Activated T-helper 1 cell treated with Interleukin-2 at 50 U/mL for 16 hours (primary cell): ENCODE results near the gene TEX36.
A peak's percentile ranks its signal among the peaks of the same experiment; 100 is the strongest.
"Not testable (repeated sequence)": the region's sequence is repeated elsewhere in the genome, so short reads cannot be mapped to it uniquely, and the experiment has no call there.

ENCODE experiments used
- DNase-seq: peaks from one replicate; pipeline ENCODE4 v3.0.0-alpha.2; 2020; ENCODE audit warnings: low read depth

Gene TEX36

GRCh38 chr10:125683063-125683462 lies at the start of gene TEX36:
TEX36 (minus strand) TSS chr10:125683163; CDS start chr10:125682989, 174 bp downstream.
- DNase-seq = no peak

GRCh38 chr10:125727436-125727835 lies 44.5 kb upstream of the TEX36 start:
- DNase-seq = no peak

- no peak for DNase-seq
Observed at GRCh38 chr10:125726914-125727313, 44.0 kb upstream of the TEX36 start.

- DNase-seq = no peak
Observed at GRCh38 chr10:125722811-125723210, 39.8 kb upstream of the TEX36 start.

GRCh38 chr10:125721035-125721434 lies 38.1 kb upstream of the TEX36 start:
- no peak for DNase-seq

- DNase-seq = no peak
Observed at GRCh38 chr10:125720002-125720382, 37.0 kb upstream of the TEX36 start.

GRCh38 chr10:125719173-125720001 lies 36.4 kb upstream of the TEX36 start, which contains the start of gene EDRF1:
EDRF1 (plus strand) TSS chr10:125719709; CDS start chr10:125719808, 99 bp downstream.
- DNase-seq = peak; percentile 99

GRCh38 chr10:125714728-125715127 lies 31.8 kb upstream of the TEX36 start:
- not testable (repeated sequence) for DNase-seq

- no peak for DNase-seq
Observed at GRCh38 chr10:125711110-125711750, 28.3 kb upstream of the TEX36 start.

GRCh38 chr10:125709553-125710474 lies 26.9 kb upstream of the TEX36 start:
- DNase-seq = no peak

- DNase-seq = no peak
Observed at GRCh38 chr10:125708971-125709503, 26.1 kb upstream of the TEX36 start.

- DNase-seq = no peak
Observed at GRCh38 chr10:125707541-125708468, 24.8 kb upstream of the TEX36 start.

GRCh38 chr10:125700355-125700911 lies 17.5 kb upstream of the TEX36 start:
- DNase-seq = no peak

- no peak for DNase-seq
Observed at GRCh38 chr10:125699562-125700143, 16.7 kb upstream of the TEX36 start.

GRCh38 chr10:125698481-125698998 lies 15.6 kb upstream of the TEX36 start:
- no peak for DNase-seq

- not testable (repeated sequence) for DNase-seq
Observed at GRCh38 chr10:125696884-125697283, 13.9 kb upstream of the TEX36 start.

GRCh38 chr10:125694883-125695282 lies 11.9 kb upstream of the TEX36 start:
- DNase-seq = no peak

- no peak for DNase-seq
Observed at GRCh38 chr10:125693524-125693847, 10.5 kb upstream of the TEX36 start.

- no peak for DNase-seq
Observed at GRCh38 chr10:125692601-125693523, 9.9 kb upstream of the TEX36 start.
